Tibial nerve (tissue), 4 donors: Measurements from ENCODE around the gene PHAF1.

ENCODE experiments used
- EP300 ChIP-seq, 2 donors: sonication (generic); formaldehyde crosslinking; IDR thresholded peaks; one replicate each; pipeline ENCODE4 v1.6.1; 2017; ENCODE audit warnings: antibody characterized with exemption in 2 of 2, mild to moderate bottlenecking in 1 of 2
- POLR2A ChIP-seq, 2 donors: fragments of 450-650 bp; IDR thresholded peaks; one replicate each; pipeline ENCODE4 v1.6.1; 2017; ENCODE audit warnings: antibody characterized with exemption in 2 of 2, mild to moderate bottlenecking in 2 of 2, moderate library complexity in 2 of 2
- TF ChIP-seq, protein P1 (sequence below), 5 experiments: fragments of 200-600 bp in 3 of 5; fragments of 450-650 bp in 2 of 5; sonication (generic) in 3 of 5; IDR thresholded peaks; one replicate each; pipeline ENCODE4 v1.5.1; 2016 to 2019; ENCODE audit warnings: antibody characterized with exemption in 5 of 5, mild to moderate bottlenecking in 3 of 5, moderate library complexity in 2 of 5

GRCh38 chr16:67188323-67188722 lies 78.6 kb downstream of the PHAF1 start:
- TF ChIP-seq, protein P1, sequence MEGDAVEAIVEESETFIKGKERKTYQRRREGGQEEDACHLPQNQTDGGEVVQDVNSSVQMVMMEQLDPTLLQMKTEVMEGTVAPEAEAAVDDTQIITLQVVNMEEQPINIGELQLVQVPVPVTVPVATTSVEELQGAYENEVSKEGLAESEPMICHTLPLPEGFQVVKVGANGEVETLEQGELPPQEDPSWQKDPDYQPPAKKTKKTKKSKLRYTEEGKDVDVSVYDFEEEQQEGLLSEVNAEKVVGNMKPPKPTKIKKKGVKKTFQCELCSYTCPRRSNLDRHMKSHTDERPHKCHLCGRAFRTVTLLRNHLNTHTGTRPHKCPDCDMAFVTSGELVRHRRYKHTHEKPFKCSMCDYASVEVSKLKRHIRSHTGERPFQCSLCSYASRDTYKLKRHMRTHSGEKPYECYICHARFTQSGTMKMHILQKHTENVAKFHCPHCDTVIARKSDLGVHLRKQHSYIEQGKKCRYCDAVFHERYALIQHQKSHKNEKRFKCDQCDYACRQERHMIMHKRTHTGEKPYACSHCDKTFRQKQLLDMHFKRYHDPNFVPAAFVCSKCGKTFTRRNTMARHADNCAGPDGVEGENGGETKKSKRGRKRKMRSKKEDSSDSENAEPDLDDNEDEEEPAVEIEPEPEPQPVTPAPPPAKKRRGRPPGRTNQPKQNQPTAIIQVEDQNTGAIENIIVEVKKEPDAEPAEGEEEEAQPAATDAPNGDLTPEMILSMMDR (IDR thresholded peaks at IDR 0.05): no peak
- no peak for TF ChIP-seq EP300 (IDR thresholded peaks at IDR 0.05)
- no peak for TF ChIP-seq POLR2A (IDR thresholded peaks at IDR 0.05)
